ENCODE data around the gene SLC29A4. TPM values are rescaled to one million over a fixed set of nuclear protein-coding genes. Genes with fewer than 3 reads are reported as not detected.
A peak's percentile ranks its signal among the peaks of the same experiment; 100 is the strongest.

The SLC29A4 gene
- total and polyA plus RNA-seq, 2 experiments from 2014 or later = 14.6 to 28.3 TPM

DNA sequence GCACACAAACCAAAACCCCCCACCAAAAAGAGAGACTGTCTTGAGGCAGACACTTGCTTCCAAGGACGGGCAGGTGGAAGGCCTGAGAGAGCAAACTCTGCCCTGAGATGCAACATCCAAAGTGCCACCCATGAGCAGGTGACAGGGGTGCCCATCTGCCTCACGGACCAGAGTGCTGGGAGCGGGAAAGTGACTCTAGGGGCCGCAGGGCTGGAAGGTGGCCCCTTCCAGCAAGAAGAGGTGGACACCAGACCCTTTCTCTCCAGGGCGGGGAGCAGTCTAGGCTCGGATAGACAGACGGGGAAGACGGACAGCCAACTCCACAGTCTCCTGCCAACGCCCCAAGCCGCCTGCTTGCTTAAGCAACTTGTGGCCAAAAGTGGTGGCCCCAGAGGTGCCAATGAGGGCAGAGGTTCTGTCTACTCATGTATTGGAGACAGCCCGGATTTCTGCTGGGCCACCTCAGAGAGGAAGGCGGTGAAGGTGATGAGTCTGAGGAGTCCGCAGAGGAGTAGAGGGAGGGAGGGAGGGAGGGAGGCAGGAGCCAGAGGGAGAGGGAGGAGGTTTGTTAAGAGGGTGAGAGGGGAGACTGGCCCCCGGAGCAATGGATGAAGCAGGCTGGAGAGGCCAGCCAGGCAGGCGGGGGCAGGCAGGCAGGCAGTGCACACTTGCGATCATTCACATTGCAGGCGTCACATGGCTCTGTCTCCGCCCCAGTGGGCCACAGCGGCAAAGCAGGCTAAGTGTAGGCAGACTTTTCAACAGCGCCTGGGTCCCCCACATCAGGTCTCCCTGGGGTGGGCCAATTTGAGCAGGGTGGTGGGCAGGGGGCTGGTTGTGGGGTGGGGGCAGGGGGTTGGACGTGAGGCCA, 65.6 kb downstream of the SLC29A4 start:
- Histone ChIP-seq H3K36me3 (peaks cover 21% of the 10 kb centered on the region), H3K9me3 (ENCODE audit: low read depth) (no peaks in the 10 kb centered on the region), H3K4me3 (no peak overlapping the region), H3K27ac (peak overlapping the region; percentile 68), H3K27me3 (no peaks in the 10 kb centered on the region), H3K4me1 (ENCODE audit: low read depth) (peaks cover 22% of the 10 kb centered on the region)
- peak in 1 of 2 donors; percentile 48 for DNase-seq (ENCODE audit: low read depth in 1 of 2, low spot score in 1 of 2)
- TF ChIP-seq, protein P1, sequence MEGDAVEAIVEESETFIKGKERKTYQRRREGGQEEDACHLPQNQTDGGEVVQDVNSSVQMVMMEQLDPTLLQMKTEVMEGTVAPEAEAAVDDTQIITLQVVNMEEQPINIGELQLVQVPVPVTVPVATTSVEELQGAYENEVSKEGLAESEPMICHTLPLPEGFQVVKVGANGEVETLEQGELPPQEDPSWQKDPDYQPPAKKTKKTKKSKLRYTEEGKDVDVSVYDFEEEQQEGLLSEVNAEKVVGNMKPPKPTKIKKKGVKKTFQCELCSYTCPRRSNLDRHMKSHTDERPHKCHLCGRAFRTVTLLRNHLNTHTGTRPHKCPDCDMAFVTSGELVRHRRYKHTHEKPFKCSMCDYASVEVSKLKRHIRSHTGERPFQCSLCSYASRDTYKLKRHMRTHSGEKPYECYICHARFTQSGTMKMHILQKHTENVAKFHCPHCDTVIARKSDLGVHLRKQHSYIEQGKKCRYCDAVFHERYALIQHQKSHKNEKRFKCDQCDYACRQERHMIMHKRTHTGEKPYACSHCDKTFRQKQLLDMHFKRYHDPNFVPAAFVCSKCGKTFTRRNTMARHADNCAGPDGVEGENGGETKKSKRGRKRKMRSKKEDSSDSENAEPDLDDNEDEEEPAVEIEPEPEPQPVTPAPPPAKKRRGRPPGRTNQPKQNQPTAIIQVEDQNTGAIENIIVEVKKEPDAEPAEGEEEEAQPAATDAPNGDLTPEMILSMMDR (IDR thresholded peaks at IDR 0.05; ENCODE audit: low read depth, low read length) = no peak

DNA sequence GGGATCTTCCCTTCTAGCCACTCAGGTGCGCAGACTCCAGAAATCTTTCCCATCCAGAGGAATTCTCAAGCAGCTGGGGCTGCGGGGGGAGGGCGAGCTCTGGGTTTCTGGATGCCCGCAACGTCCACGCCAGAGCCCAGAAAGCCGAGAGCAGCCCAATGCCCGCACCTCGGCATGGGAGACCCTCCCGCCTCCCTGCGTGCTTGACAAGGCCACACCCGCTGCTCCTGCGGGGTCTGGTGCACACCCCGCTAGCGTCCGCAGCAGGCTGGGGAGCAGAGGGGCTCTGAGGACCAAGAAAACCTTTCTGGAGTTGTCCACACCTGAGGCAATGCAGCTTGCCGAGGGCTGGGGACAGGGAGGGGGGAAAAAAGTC, 66.2 kb downstream of the SLC29A4 start:
- peaks cover 15% of the 10 kb centered on the region for H3K36me3 ChIP-seq
- H3K27me3 ChIP-seq = no peaks in the 10 kb centered on the region
- TF ChIP-seq, protein P1 (IDR thresholded peaks at IDR 0.05; ENCODE audit: low read depth, low read length) = no peak
- DNase-seq (ENCODE audit: low read depth in 1 of 2, low spot score in 1 of 2) = no peak
- H3K27ac ChIP-seq = peak overlapping the region; percentile 68
- peaks cover 22% of the 10 kb centered on the region for H3K4me1 ChIP-seq (ENCODE audit: low read depth)
- no peaks in the 10 kb centered on the region for H3K9me3 ChIP-seq (ENCODE audit: low read depth)
- no peak overlapping the region for H3K4me3 ChIP-seq

DNA sequence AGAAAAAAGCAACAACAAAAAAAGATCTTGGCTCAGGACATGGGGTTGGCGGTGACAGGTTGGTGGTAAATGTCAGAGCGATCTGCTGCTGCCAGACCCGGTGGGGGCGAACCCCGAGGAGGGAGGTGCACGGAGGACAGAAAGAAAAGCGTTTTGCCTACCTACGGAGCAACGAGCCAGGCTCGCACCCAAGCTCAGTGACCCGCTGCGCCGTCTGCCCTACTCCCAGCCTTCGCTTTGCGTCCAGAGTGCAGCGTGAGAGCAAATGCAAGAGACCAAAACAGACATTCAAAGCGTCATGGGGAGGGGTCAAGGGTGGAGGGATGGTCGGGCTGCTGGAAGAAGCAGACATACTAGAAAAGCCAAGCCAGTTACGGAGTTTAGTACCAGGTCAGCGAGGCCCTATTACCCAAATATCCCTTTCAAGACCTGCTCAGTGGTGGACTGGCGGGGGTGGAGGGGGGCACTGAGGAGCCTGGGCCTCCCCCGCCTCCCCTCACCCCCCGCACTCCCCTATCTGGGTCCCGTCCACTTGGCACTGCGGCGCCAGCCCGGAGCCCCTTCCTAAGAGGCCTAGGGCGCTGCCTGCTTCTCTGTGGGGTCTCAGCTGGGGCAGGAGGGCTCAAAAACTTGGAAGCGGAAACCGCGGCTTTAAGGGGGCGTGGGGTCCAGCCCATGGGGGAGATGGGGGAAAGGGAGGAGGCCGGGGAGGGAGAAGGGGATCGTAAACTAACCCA, 66.9 kb downstream of the SLC29A4 start:
- Histone ChIP-seq H3K4me1 (ENCODE audit: low read depth) (peaks cover 28% of the 10 kb centered on the region), H3K4me3 (no peak overlapping the region), H3K9me3 (ENCODE audit: low read depth) (no peaks in the 10 kb centered on the region), H3K36me3 (peaks cover 10% of the 10 kb centered on the region), H3K27ac (peak overlapping the region; percentile 68), H3K27me3 (no peaks in the 10 kb centered on the region)
- TF ChIP-seq, protein P1 (IDR thresholded peaks at IDR 0.05; ENCODE audit: low read depth, low read length) = no peak
- peak in 1 of 2 donors; percentile 56 for DNase-seq (ENCODE audit: low read depth in 1 of 2, low spot score in 1 of 2)

DNA sequence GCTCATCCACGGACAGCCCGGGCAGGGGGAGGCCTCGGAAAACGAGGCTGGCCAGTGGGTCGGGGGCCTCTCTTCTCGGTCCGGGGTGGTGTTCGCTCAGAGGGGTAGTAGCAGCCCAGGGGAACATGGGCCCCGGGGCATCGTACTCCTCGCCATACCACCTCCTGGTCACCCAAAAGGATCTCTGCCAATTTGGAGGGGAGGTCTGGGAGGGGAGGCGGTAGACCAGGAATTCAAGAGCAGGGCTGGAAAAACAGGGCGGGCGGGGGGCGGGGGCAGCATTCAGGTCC, 67.4 kb downstream of the SLC29A4 start:
- peaks cover 31% of the 10 kb centered on the region for H3K4me1 ChIP-seq (ENCODE audit: low read depth)
- DNase-seq (ENCODE audit: low read depth in 1 of 2, low spot score in 1 of 2) = no peak
- TF ChIP-seq, protein P1 (IDR thresholded peaks at IDR 0.05; ENCODE audit: low read depth, low read length) = no peak
- peaks cover 6% of the 10 kb centered on the region for H3K36me3 ChIP-seq
- no peaks in the 10 kb centered on the region for H3K27me3 ChIP-seq
- no peaks in the 10 kb centered on the region for H3K9me3 ChIP-seq (ENCODE audit: low read depth)
- H3K4me3 ChIP-seq = no peak overlapping the region
- H3K27ac ChIP-seq = peak overlapping the region; percentile 68

DNA sequence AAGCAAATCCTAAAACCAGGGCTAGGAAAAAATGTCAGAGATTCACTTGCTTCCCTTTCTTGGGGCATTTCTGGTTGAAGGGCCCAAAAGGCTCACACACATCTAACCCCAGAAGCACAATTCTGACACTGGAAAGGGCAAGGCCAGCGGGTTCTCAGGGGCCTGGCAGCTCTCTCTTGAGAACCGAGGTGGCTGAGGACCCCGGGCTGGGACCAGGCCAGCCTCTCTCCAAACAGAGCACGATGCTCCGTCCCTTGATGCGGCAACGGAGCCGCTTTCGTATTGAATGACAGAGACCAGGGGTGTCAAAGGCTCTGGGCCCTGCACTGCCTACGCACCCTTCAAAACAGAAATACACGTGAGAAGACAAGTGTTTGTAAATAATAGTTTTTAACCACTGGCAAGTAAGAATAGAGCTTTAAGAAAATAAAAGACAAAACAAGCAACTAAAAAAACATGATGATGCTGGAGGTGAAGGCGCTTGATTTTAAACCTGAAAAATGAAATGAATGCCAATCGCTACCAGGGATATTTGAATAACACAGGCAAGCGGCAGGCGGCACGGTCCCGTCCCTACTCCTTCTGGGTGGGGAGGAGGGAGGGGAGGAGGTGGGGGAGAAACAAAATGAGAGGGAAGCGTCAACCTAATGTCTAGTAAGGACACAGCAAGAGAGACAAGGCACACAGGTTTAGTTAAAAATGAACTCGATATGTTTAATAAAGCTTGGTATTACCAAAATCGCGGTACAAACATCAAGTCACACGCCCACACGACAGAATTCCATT, 68.0 kb downstream of the SLC29A4 start:
- TF ChIP-seq, protein P1 (IDR thresholded peaks at IDR 0.05; ENCODE audit: low read depth, low read length) = no peak
- peaks cover 37% of the 10 kb centered on the region for H3K4me1 ChIP-seq (ENCODE audit: low read depth)
- no peaks in the 10 kb centered on the region for H3K9me3 ChIP-seq (ENCODE audit: low read depth)
- DNase-seq (ENCODE audit: low read depth in 1 of 2, low spot score in 1 of 2) = peak in 1 of 2 donors; percentile 24
- peak overlapping the region; percentile 68 for H3K27ac ChIP-seq
- H3K27me3 ChIP-seq = no peaks in the 10 kb centered on the region
- H3K36me3 ChIP-seq = peaks cover 6% of the 10 kb centered on the region
- H3K4me3 ChIP-seq = no peak overlapping the region

All from cardiac muscle cell (in vitro differentiated cells and primary cell).